ENCODE measurements around the gene TDRD7.
"Not testable (repeated sequence)": the region's sequence is repeated elsewhere in the genome, so short reads cannot be mapped to it uniquely, and the experiment has no call there.

TDRD7 gene

GRCh38 chr9:97479496-97480159, 67.7 kb downstream of the TDRD7 start:
- DNase-seq: no peak

GRCh38 chr9:97480174-97480573, 68.3 kb downstream of the TDRD7 start:
- no peak for DNase-seq

- DNase-seq: no peak
These were observed 68.9 kb downstream of the TDRD7 start for GRCh38 chr9:97480749-97481148.

GRCh38 chr9:97484134-97484533, 72.2 kb downstream of the TDRD7 start:
- DNase-seq: no peak

- DNase-seq: no peak
These were observed 75.2 kb downstream of the TDRD7 start for GRCh38 chr9:97487107-97487506.

- DNase-seq: no peak
These were observed 76.0 kb downstream of the TDRD7 start for GRCh38 chr9:97487861-97488260.

GRCh38 chr9:97491216-97491999, 79.5 kb downstream of the TDRD7 start:
- DNase-seq: no peak

- not testable (repeated sequence) for DNase-seq
These were observed 85.9 kb downstream of the TDRD7 start for GRCh38 chr9:97497558-97498375.

- DNase-seq: not testable (repeated sequence)
These were observed 87.0 kb downstream of the TDRD7 start for GRCh38 chr9:97498846-97499245.

GRCh38 chr9:97500263-97500662, 88.4 kb downstream of the TDRD7 start:
- DNase-seq: no peak

GRCh38 chr9:97500765-97501176, 88.9 kb downstream of the TDRD7 start:
- peak; percentile 0 for DNase-seq

- peak; percentile 3 for DNase-seq
These were observed 89.5 kb downstream of the TDRD7 start, which contains the start of gene TMOD1 for GRCh38 chr9:97501177-97501971. Gene TMOD1 (plus strand): TSS chr9:97501666. CDS start chr9:97524189, 22,523 bp downstream.

- DNase-seq: no peak
These were observed 90.0 kb downstream of the TDRD7 start for GRCh38 chr9:97501972-97502221.

GRCh38 chr9:97502222-97502983, 90.5 kb downstream of the TDRD7 start:
- DNase-seq: no peak

GRCh38 chr9:97502984-97503861, 91.3 kb downstream of the TDRD7 start:
- DNase-seq: no peak

- no peak for DNase-seq
These were observed 91.9 kb downstream of the TDRD7 start for GRCh38 chr9:97503862-97504210.

GRCh38 chr9:97504381-97505216, 92.7 kb downstream of the TDRD7 start:
- no peak for DNase-seq

GRCh38 chr9:97505845-97506244, 93.9 kb downstream of the TDRD7 start:
- no peak for DNase-seq

GRCh38 chr9:97506306-97506705, 94.4 kb downstream of the TDRD7 start:
- no peak for DNase-seq

GRCh38 chr9:97506787-97507186, 94.9 kb downstream of the TDRD7 start:
- DNase-seq: no peak
